WTC11 (cell line): Measurements from ENCODE around the gene CAND2. TPM values are rescaled to one million over a fixed set of nuclear protein-coding genes. Genes with fewer than 3 reads are reported as not detected.

Experiments used
- ATAC-seq: fragments of 200-7000 bp; cut with Tn5 transposase; 2 replicates; pipeline ENCODE4 v1.10.0; 2021; ENCODE audit warnings: mild to moderate bottlenecking, moderate library complexity
- CTCF ChIA-PET: fragments of 300-600 bp; sonication (Branson Sonifier 250); formaldehyde crosslinking; loops from one replicate; lab custom pipeline; 2021; ENCODE audit warnings: antibody characterized with exemption; lab: Charles Lee
- POLR2A ChIA-PET: fragments of 350-600 bp; sonication (Branson Sonifier 250); formaldehyde crosslinking; loops from one replicate; lab custom pipeline; 2021; ENCODE audit warnings: antibody characterized with exemption; lab: Charles Lee
- DNase-seq: peaks from one replicate; pipeline ENCODE4 v3.0.0; 2021; ENCODE audit warnings: low spot score
- H3K27ac Mint-ChIP-seq: 2 replicates; pipeline ENCODE4 v1.8.0; 2021; ENCODE audit warnings: mixed read lengths
- H3K27me3 Mint-ChIP-seq: 2 replicates; pipeline ENCODE4 v1.8.0; 2021; ENCODE audit warnings: low read depth, mild to moderate bottlenecking, moderate library complexity, mixed read lengths
- H3K36me3 Mint-ChIP-seq: 2 replicates; pipeline ENCODE4 v1.8.0; 2021; ENCODE audit warnings: mixed read lengths
- H3K4me1 Mint-ChIP-seq: 2 replicates; pipeline ENCODE4 v1.8.0; 2022; ENCODE audit warnings: mixed read lengths
- H3K4me3 Mint-ChIP-seq: 2 replicates; pipeline ENCODE4 v1.8.0; 2021; ENCODE audit warnings: mild to moderate bottlenecking, moderate library complexity, mixed read lengths
- H3K9me3 Mint-ChIP-seq: 2 replicates; pipeline ENCODE4 v1.8.0; 2021; ENCODE audit warnings: mixed read lengths
- AFF4 ChIP-seq: sonication (generic); formaldehyde crosslinking; IDR thresholded peaks from 2 replicates; pipeline ENCODE4 v1.8.1; 2023; ENCODE audit warnings: mild to moderate bottlenecking, missing genetic modification reagents, borderline replicate concordance
- ESRRA ChIP-seq: sonication (generic); formaldehyde crosslinking; IDR thresholded peaks from 2 replicates; pipeline ENCODE4 v1.8.1; 2022; ENCODE audit warnings: mild to moderate bottlenecking, missing genetic modification reagents, borderline replicate concordance
- GTF2I ChIP-seq: fragments of 250-450 bp; sonication (Bioruptor Pico); conservative IDR thresholded peaks from 2 replicates; pipeline ENCODE4 v1.4.0; 2021; ENCODE audit warnings: mild to moderate bottlenecking
- HMGA2 ChIP-seq: fragments of 250-450 bp; sonication (Bioruptor Pico); IDR thresholded peaks from 2 replicates; pipeline ENCODE4 v1.4.0; 2021; ENCODE audit warnings: mild to moderate bottlenecking, moderate library complexity
- IRF1 ChIP-seq: sonication (generic); formaldehyde crosslinking; IDR thresholded peaks from 2 replicates; pipeline ENCODE4 v1.8.0; 2023; ENCODE audit warnings: missing genetic modification reagents
- MAX ChIP-seq: sonication (generic); formaldehyde crosslinking; IDR thresholded peaks from 2 replicates; pipeline ENCODE4 v1.8.0; 2022; ENCODE audit warnings: mild to moderate bottlenecking, missing genetic modification reagents
- MXD4 ChIP-seq: fragments of 250-450 bp; sonication (Bioruptor Pico); IDR thresholded peaks from 2 replicates; pipeline ENCODE4 v1.8.0; 2021; ENCODE audit warnings: mild to moderate bottlenecking, moderate library complexity, borderline replicate concordance
- MYBL2 ChIP-seq: sonication (generic); formaldehyde crosslinking; IDR thresholded peaks from 2 replicates; pipeline ENCODE4 v1.8.1; 2023; ENCODE audit warnings: mild to moderate bottlenecking, moderate library complexity, missing genetic modification reagents
- NR2C2 ChIP-seq: sonication (generic); formaldehyde crosslinking; IDR thresholded peaks from 2 replicates; pipeline ENCODE4 v1.8.0; 2022; ENCODE audit warnings: mild to moderate bottlenecking, missing genetic modification reagents
- PRDM15 ChIP-seq: sonication (generic); formaldehyde crosslinking; IDR thresholded peaks from 2 replicates; pipeline ENCODE4 v1.8.0; 2022; ENCODE audit warnings: missing genetic modification reagents
- PRRX2 ChIP-seq: fragments of 250-450 bp; sonication (Bioruptor Pico); IDR thresholded peaks from 2 replicates; pipeline ENCODE4 v1.8.0; 2021; ENCODE audit warnings: mild to moderate bottlenecking
- SOX15 ChIP-seq: fragments of 250-450 bp; sonication (Bioruptor Pico); IDR thresholded peaks from 2 replicates; pipeline ENCODE4 v1.9.0; 2021; ENCODE audit warnings: mild to moderate bottlenecking
- ZBTB43 ChIP-seq: sonication (generic); formaldehyde crosslinking; IDR thresholded peaks from 2 replicates; pipeline ENCODE4 v1.8.1; 2023; ENCODE audit warnings: mild to moderate bottlenecking, missing genetic modification reagents
- ZNF121 ChIP-seq: sonication (generic); formaldehyde crosslinking; IDR thresholded peaks from 2 replicates; pipeline ENCODE4 v1.8.0; 2023; ENCODE audit warnings: missing genetic modification reagents
- ZNF263 ChIP-seq: sonication (generic); formaldehyde crosslinking; IDR thresholded peaks from 2 replicates; pipeline ENCODE4 v1.8.1; 2022; ENCODE audit warnings: low read depth, mild to moderate bottlenecking, moderate library complexity, missing genetic modification reagents
- ZNF416 ChIP-seq: fragments of 250-450 bp; sonication (Bioruptor Pico); IDR thresholded peaks from 2 replicates; pipeline ENCODE4 v1.9.0; 2021; ENCODE audit warnings: mild to moderate bottlenecking, inconsistent platforms
- ZNF512 ChIP-seq: sonication (generic); formaldehyde crosslinking; IDR thresholded peaks from 2 replicates; pipeline ENCODE4 v1.8.1; 2022; ENCODE audit warnings: missing genetic modification reagents, borderline replicate concordance
- total RNA-seq: library from RNA; stranded (reverse); gene quantifications from 3 replicates; pipeline ENCODE4 v1.2.3, GENCODE V29; 2021

Gene CAND2
- total RNA-seq, 1 experiment from 2014 or later, result 15.4 TPM

GRCh38 chr3:12750223-12750622, 46.3 kb upstream of the CAND2 start:
- Mint-ChIP-seq H3K4me3 (no peak overlapping the region), H3K27me3 (no peaks in the 10 kb centered on the region; the same call in 1 of the 2 replicates), H3K4me1 (peaks cover 2% of the 10 kb centered on the region; the same call in 1 of the 2 replicates), H3K9me3 (no peaks in the 10 kb centered on the region), H3K27ac (no peak overlapping the region), H3K36me3 (no peaks in the 10 kb centered on the region)
- TF ChIP-seq PRDM15 (CRISPR knock-in tag) (no peak), PRRX2 (CRISPR knock-in tag) (no peak), ZNF121 (no peak), NR2C2 (no peak), IRF1 (CRISPR knock-in tag) (no peak), SOX15 (CRISPR knock-in tag) (no peak), HMGA2 (CRISPR knock-in tag) (no peak), ESRRA (CRISPR knock-in tag) (no peak), MYBL2 (CRISPR knock-in tag) (no peak), MAX (CRISPR knock-in tag) (no peak), ZNF416 (CRISPR knock-in tag) (no peak), GTF2I (CRISPR knock-in tag) (no peak), ZBTB43 (CRISPR knock-in tag) (no peak), AFF4 (no peak), MXD4 (CRISPR knock-in tag) (no peak), ZNF512 (CRISPR knock-in tag) (no peak), ZNF263 (no peak)
- DNase-seq (no peak), ATAC-seq (no peak)
- POLR2A ChIA-PET, result no interaction called here
- CTCF ChIA-PET, result no interaction called here
